Heart left ventricle (tissue), 16 donors: Measurements from ENCODE around the gene NCLN. TPM values are rescaled to one million over a fixed set of nuclear protein-coding genes. Genes with fewer than 3 reads are reported as not detected.
"Not testable (repeated sequence)": the region's sequence is repeated elsewhere in the genome, so short reads cannot be mapped to it uniquely, and the experiment has no call there.

Source experiments
- ATAC-seq, 4 donors: fragments of 200-7000 bp; cut with Tn5 transposase; one replicate each; pipeline ENCODE4 v1.9.1; 2020 to 2022; ENCODE audit warnings: moderate library complexity in 4 of 4, mild to moderate bottlenecking in 3 of 4, moderate number of reproducible peaks in 1 of 4
- DNase-seq, 5 donors: peaks; one replicate each; pipeline ENCODE4 v3.0.0-alpha.2; 2020
- H3K27ac ChIP-seq, 12 donors: fragments of 200-600 bp; sonication (generic) in 4 of 12; one replicate each; pipeline versions ENCODE4 v1.5.0 to v1.8.0; 2016 to 2022; ENCODE audit warnings: mild to moderate bottlenecking in 2 of 12
- H3K27me3 ChIP-seq, 9 donors: fragments of 200-600 bp; sonication (generic) in 2 of 9; one replicate each; pipeline versions ENCODE4 v1.5.1 to v1.8.0; 2016 to 2022; ENCODE audit warnings: mild to moderate bottlenecking in 3 of 9
- H3K36me3 ChIP-seq, 9 donors: fragments of 200-600 bp; sonication (generic) in 2 of 9; one replicate each; pipeline versions ENCODE4 v1.5.0 to v1.8.0; 2018 to 2022; ENCODE audit warnings: mild to moderate bottlenecking in 2 of 9
- H3K4me1 ChIP-seq, 12 donors: fragments of 200-600 bp; sonication (generic) in 4 of 12; one replicate each; pipeline versions ENCODE4 v1.5.0 to v1.8.0; 2016 to 2022; ENCODE audit warnings: mild to moderate bottlenecking in 3 of 12
- H3K4me3 ChIP-seq, 12 donors: fragments of 200-600 bp; sonication (generic) in 4 of 12; one replicate each; pipeline versions ENCODE4 v1.5.0 to v1.8.0; 2017 to 2022; ENCODE audit warnings: mild to moderate bottlenecking in 9 of 12, moderate library complexity in 4 of 12
- H3K9me3 ChIP-seq, 12 donors: fragments of 200-600 bp; sonication (generic) in 4 of 12; one replicate each; pipeline versions ENCODE4 v1.5.0 to v1.8.0; 2016 to 2022; ENCODE audit warnings: mild to moderate bottlenecking in 1 of 12
- POLR2A ChIP-seq, 2 donors: fragments of 450-650 bp; IDR thresholded peaks; one replicate each; pipeline ENCODE4 v1.6.1; 2017; ENCODE audit warnings: antibody characterized with exemption in 2 of 2, mild to moderate bottlenecking in 2 of 2, moderate library complexity in 2 of 2
- WGBS, 4 donors: extraction: QIAGEN DNeasy Blood & Tissue Kit in 2 of 4; methylation state at CpG; one replicate each; pipeline versions ENCODE4 v1.1.5 to v1.1.7; 2013 to 2018; 5-methylcytosine and 5-hydroxymethylcytosine counted together
- intact Hi-C, 10 donors: fragments of 100-400 bp; cut with DNase I; formaldehyde crosslinking; loops; one replicate each; pipeline versions ENCODE4 v1.11.1 to v1.14.2; 2022
- polyA plus RNA-seq, 2 donors: library from polyadenylated mRNA; stranded (reverse); fragments of 200-250 nt; gene quantifications; one replicate each; pipeline ENCODE4 v1.2.3, GENCODE V29; 2013
- total RNA-seq, 9 donors: library from RNA; depleted of rRNA in 2 of 9; stranded (reverse); fragments of >200 nt in 2 of 9; fragmentation: NEBNext Ultra II Directional in 3 of 9; extraction: Animal tissue kit (Norgen Biotek cat#: 25700) in 3 of 9; gene quantifications; one replicate each; pipeline versions ENCODE4 v1.1.0 to v1.2.4, GENCODE V29; 2016 to 2023
- TF ChIP-seq, protein P1 (sequence below), 12 donors: fragments of 200-600 bp; sonication (generic) in 4 of 12; IDR thresholded peaks; one replicate each; pipeline versions ENCODE4 v1.5.0 to v1.8.0; 2018 to 2022; ENCODE audit warnings: antibody characterized with exemption in 12 of 12, mild to moderate bottlenecking in 5 of 12
- donor health status: ischemic (EF 13 %, LVEDD 7.1; RV severe dilation, severe dysfunction).
- donor health status: healthy with polysubstance abuse.
- donor health status: DM: no; HTN: yes; CAD: no.
- donor health status: DM: no; HTN: no; CAD: no.
- donor health status: ischemic (EF 25% LVEDD 6.9; RV normal size, moderate dysfunction).
- donor health status: ischemic (EF 25% LVEDD 5.7; RV mildly dilated, moderate dysfunction).
- donor health status: healthy.
- donor health status: DM: yes; HTN: yes; CAD: no.
- donor health status: ischemic (EF 35%, LVEDD 5.7; RV mildly dilated, moderate dysfunction).
- donor health status: nonischemic (EF 11% LVEDD 7.7; RV severe dilation, severe dysfunction).
- donor health status: DM: yes; HTN: yes; CAD: no.
- donor health status: PGD.
- donor health status: ischemic (EF 29% LVEDD 5.4; RV normal size, mild dysfunction).
- donor health status: nonischemic (EF 23%, LVEDD 6.1; RV moderate dilation, normal function).

Gene NCLN
- total and polyA plus RNA-seq, 11 donors: 16.7 to 67.5 (median 26.4) TPM

DNA sequence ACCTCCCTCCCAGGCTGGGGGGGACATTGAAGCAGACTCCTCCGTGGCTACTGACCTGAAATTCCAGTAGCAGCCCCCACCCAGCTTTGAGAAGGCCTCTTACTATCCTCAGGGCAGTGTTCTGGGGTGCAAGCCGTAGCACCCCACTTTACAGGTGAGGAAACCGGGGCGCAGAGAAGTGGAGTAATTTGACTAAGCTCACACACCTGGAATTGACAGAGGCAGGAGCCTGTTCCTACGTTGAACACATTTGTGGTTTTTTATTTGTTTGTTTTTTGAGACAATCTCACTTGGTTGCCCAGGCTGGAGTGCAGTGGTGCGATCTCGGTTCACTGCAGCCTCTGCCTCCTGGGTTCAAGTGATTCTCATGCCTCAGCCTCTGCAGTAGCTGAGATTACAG, 21.8 kb upstream of the NCLN start:
- no peaks in the 10 kb centered on the region for H3K27me3 ChIP-seq
- no peak overlapping the region for H3K4me3 ChIP-seq
- intact Hi-C loops: loop anchor here (1.0 to 10.0 kb wide), 16 partner anchors 35 to 279 kb away; no protein-coding TSS in a partner anchor
- ATAC-seq (no peak), DNase-seq (no peak)
- H3K4me1 ChIP-seq: peaks cover 0 to 38% (median 0%) of the 10 kb centered on the region in 12 donors
- H3K36me3 ChIP-seq: peaks cover 0 to 17% (median 0%) of the 10 kb centered on the region in 9 donors
- 60 to 72% (median 71%) methylated on average over 7 of the region's 7 CpGs for WGBS, 4 donors
- peaks cover 0 to 8% (median 0%) of the 10 kb centered on the region in 12 donors for H3K9me3 ChIP-seq
- no peak overlapping the region for H3K27ac ChIP-seq
- TF ChIP-seq, protein P1, sequence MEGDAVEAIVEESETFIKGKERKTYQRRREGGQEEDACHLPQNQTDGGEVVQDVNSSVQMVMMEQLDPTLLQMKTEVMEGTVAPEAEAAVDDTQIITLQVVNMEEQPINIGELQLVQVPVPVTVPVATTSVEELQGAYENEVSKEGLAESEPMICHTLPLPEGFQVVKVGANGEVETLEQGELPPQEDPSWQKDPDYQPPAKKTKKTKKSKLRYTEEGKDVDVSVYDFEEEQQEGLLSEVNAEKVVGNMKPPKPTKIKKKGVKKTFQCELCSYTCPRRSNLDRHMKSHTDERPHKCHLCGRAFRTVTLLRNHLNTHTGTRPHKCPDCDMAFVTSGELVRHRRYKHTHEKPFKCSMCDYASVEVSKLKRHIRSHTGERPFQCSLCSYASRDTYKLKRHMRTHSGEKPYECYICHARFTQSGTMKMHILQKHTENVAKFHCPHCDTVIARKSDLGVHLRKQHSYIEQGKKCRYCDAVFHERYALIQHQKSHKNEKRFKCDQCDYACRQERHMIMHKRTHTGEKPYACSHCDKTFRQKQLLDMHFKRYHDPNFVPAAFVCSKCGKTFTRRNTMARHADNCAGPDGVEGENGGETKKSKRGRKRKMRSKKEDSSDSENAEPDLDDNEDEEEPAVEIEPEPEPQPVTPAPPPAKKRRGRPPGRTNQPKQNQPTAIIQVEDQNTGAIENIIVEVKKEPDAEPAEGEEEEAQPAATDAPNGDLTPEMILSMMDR (IDR thresholded peaks at IDR 0.05): no peak
- no peak for TF ChIP-seq POLR2A (IDR thresholded peaks at IDR 0.05)

GRCh38 chr19:3167533-3168272, 18.0 kb upstream of the NCLN start:
- 68 to 73% (median 70%) methylated on average over 13 of the region's 13 CpGs for WGBS, 4 donors
- Histone ChIP-seq H3K36me3 (no peaks in the 10 kb centered on the region), H3K27ac (no peak overlapping the region), H3K9me3 (no peaks in the 10 kb centered on the region), H3K27me3 (no peaks in the 10 kb centered on the region), H3K4me1 (peaks cover 0 to 36% (median 0%) of the 10 kb centered on the region in 12 donors), H3K4me3 (no peak overlapping the region)
- ATAC-seq: no peak
- TF ChIP-seq, protein P1 (IDR thresholded peaks at IDR 0.05): no peak
- no peak for TF ChIP-seq POLR2A (IDR thresholded peaks at IDR 0.05)
- DNase-seq: no peak
- intact Hi-C loops: loop anchor here in 2 of 10 donors (10.0 kb wide), 2 partner anchors 213 to 283 kb away; no protein-coding TSS in a partner anchor

- Histone ChIP-seq H3K27ac (no peak overlapping the region), H3K4me3 (no peak overlapping the region), H3K27me3 (no peaks in the 10 kb centered on the region), H3K9me3 (no peaks in the 10 kb centered on the region), H3K4me1 (peaks cover 0 to 16% (median 0%) of the 10 kb centered on the region in 12 donors), H3K36me3 (no peaks in the 10 kb centered on the region)
- DNase-seq (no peak), ATAC-seq (peak in 1 of 4 donors; percentile 24)
- intact Hi-C loops: no loop called here
- TF ChIP-seq, protein P1 (IDR thresholded peaks at IDR 0.05): no peak
- no peak for TF ChIP-seq POLR2A (IDR thresholded peaks at IDR 0.05)
- WGBS, 4 donors: 85 to 90% (median 90%) methylated on average over 13 to 15 of the region's 15 CpGs
Observed at GRCh38 chr19:3171894-3172672, 13.6 kb upstream of the NCLN start.

GRCh38 chr19:3172673-3173000, 13.1 kb upstream of the NCLN start:
- H3K4me3 ChIP-seq, DNase-seq, ATAC-seq, H3K36me3 ChIP-seq, H3K27me3 ChIP-seq, intact Hi-C loops, H3K27ac ChIP-seq, H3K9me3 ChIP-seq: not testable (repeated sequence)
- 67 to 80% (median 76%) methylated on average over 1 to 6 of the region's 6 CpGs for WGBS, 4 donors
- H3K4me1 ChIP-seq: peaks cover 0 to 21% (median 0%) of the 10 kb centered on the region in 12 donors
